SK-N-SH (cell line): ENCODE results near the gene HOXB6. TPM values are rescaled to one million over a fixed set of nuclear protein-coding genes. Genes with fewer than 3 reads are reported as not detected.

Experiments
- CTCF ChIA-PET: fragments of 300-600, 350-600 bp; formaldehyde crosslinking; extraction: SDS; loops from one replicate; lab custom pipeline; 2021; lab: Yijun Ruan, JAX
- POLR2A ChIA-PET: fragments of 350-600 bp; sonication (Branson Sonifier 250); formaldehyde crosslinking; extraction: SDS; loops from one replicate; lab custom pipeline; 2020; ENCODE audit warnings: antibody characterized with exemption, inconsistent platforms; lab: Yijun Ruan, JAX
- DNase-seq: peaks from one replicate; pipeline ENCODE4 v3.0.0; 2012
- H2AFZ ChIP-seq: fragments of 200-600 bp; sonication (generic); 2 replicates; pipeline ENCODE4 v1.8.1; 2016; ENCODE audit warnings: antibody characterized with exemption, mild to moderate bottlenecking, low read depth
- H3F3A ChIP-seq: fragments of 200-600 bp; sonication (generic); replicated peaks from 2 replicates; pipeline ENCODE3; 2016; ENCODE audit warnings: antibody characterized with exemption, mild to moderate bottlenecking; ENCODE audit not compliant: insufficient read depth
- H3K27ac ChIP-seq, 2 experiments: fragments of 200-500 bp in 1 of 2; fragments of 200-600 bp in 1 of 2; sonication (Bioruptor generic) in 1 of 2; sonication (generic), shearing (Covaris generic) in 1 of 2; 2 replicates each; pipeline versions ENCODE4 v1.5.1 to v1.6.1; 2014 to 2016; ENCODE audit warnings: low read depth in 2 of 2, inconsistent platforms in 1 of 2, low read length in 1 of 2, mild to moderate bottlenecking in 1 of 2, mixed read lengths in 1 of 2
- H3K27me3 ChIP-seq: fragments of 200-600 bp; sonication (generic), shearing (Covaris generic); 2 replicates; pipeline ENCODE4 v1.6.1; 2016; ENCODE audit warnings: mixed run types; ENCODE audit not compliant: insufficient read depth
- H3K36me3 ChIP-seq, 2 experiments: fragments of 200-500 bp in 1 of 2; fragments of 200-600 bp in 1 of 2; sonication (Bioruptor generic) in 1 of 2; sonication (generic) in 1 of 2; replicated peaks in 1 of 2; 2 replicates each; pipeline versions ENCODE3 to v1.5.1; 2014 to 2016; ENCODE audit warnings: low read length in 1 of 2, mild to moderate bottlenecking in 1 of 2; ENCODE audit not compliant: insufficient read depth in 2 of 2, control insufficient read depth in 1 of 2
- H3K4me1 ChIP-seq, 2 experiments: fragments of 200-500 bp in 1 of 2; fragments of 200-600 bp in 1 of 2; sonication (Bioruptor generic) in 1 of 2; sonication (generic), shearing (Covaris generic) in 1 of 2; 2 replicates each; pipeline versions ENCODE4 v1.5.1 to v1.6.1; 2014 to 2016; ENCODE audit warnings: low read depth in 1 of 2, low read length in 1 of 2, mixed run types in 1 of 2; ENCODE audit not compliant: insufficient read depth in 2 of 2, control insufficient read depth in 1 of 2
- H3K4me2 ChIP-seq: fragments of 200-600 bp; sonication (generic), shearing (Covaris generic); 2 replicates; pipeline ENCODE4 v1.6.1; 2017; ENCODE audit warnings: mixed run types
- H3K4me3 ChIP-seq, 2 experiments: fragments of 200-500 bp in 1 of 2; fragments of 200-600 bp in 1 of 2; sonication (Bioruptor generic) in 1 of 2; sonication (generic), shearing (Covaris generic) in 1 of 2; 2 replicates each; pipeline versions ENCODE4 v1.5.1 to v1.8.1; 2014 to 2016; ENCODE audit warnings: low read depth in 2 of 2, inconsistent platforms in 1 of 2, low read length in 1 of 2, mild to moderate bottlenecking in 1 of 2, mixed read lengths in 1 of 2, moderate library complexity in 1 of 2
- H3K79me2 ChIP-seq: fragments of 200-600 bp; sonication (generic); 2 replicates; pipeline ENCODE4 v1.8.1; 2017; ENCODE audit warnings: mild to moderate bottlenecking; ENCODE audit not compliant: insufficient read depth
- H3K9ac ChIP-seq: fragments of 200-600 bp; sonication (generic); 2 replicates; pipeline ENCODE4 v1.6.1; 2017; ENCODE audit warnings: mixed run types
- H3K9me2 ChIP-seq: fragments of 200-600 bp; sonication (generic); 2 replicates; pipeline ENCODE4 v1.6.1; 2017; ENCODE audit warnings: mixed run types
- H3K9me3 ChIP-seq: fragments of 200-600 bp; sonication (generic); 2 replicates; pipeline ENCODE4 v1.6.1; 2017; ENCODE audit warnings: mixed run types, mild to moderate bottlenecking, moderate library complexity
- H4K20me1 ChIP-seq: fragments of 200-600 bp; sonication (generic); 2 replicates; pipeline ENCODE4 v1.6.1; 2017; ENCODE audit warnings: mild to moderate bottlenecking, mixed run types; ENCODE audit not compliant: insufficient read depth
- CHD2 ChIP-seq: fragments of 150-350 bp; IDR thresholded peaks from 2 replicates; pipeline ENCODE4 v1.6.1; 2018; ENCODE audit warnings: low read length; ENCODE audit not compliant: partially characterized antibody
- ELF1 ChIP-seq: IDR thresholded peaks from 2 replicates; pipeline ENCODE4 v1.4.0; 2012
- EP300 ChIP-seq, 2 experiments: IDR thresholded peaks; 2 replicates each; pipeline versions ENCODE4 v1.4.0 to v1.6.1; 2012; ENCODE audit warnings: borderline replicate concordance in 1 of 2, low read depth in 1 of 2, low read length in 1 of 2
- FOXM1 ChIP-seq: IDR thresholded peaks from 2 replicates; pipeline ENCODE4 v1.4.0; 2012; ENCODE audit warnings: low read depth, mild to moderate bottlenecking
- GABPA ChIP-seq: IDR thresholded peaks from 2 replicates; pipeline ENCODE4 v1.4.0; 2012; ENCODE audit warnings: low read depth, mild to moderate bottlenecking
- JUND ChIP-seq: IDR thresholded peaks from 2 replicates; pipeline ENCODE4 v1.4.0; 2012
- MXI1 ChIP-seq: IDR thresholded peaks from 2 replicates; pipeline ENCODE4 v1.6.1; 2012; ENCODE audit warnings: mild to moderate bottlenecking, low read depth, low read length, improper control_type of control experiment
- NFIC ChIP-seq: IDR thresholded peaks from 2 replicates; pipeline ENCODE4 v1.4.0; 2012; ENCODE audit warnings: borderline replicate concordance
- NRF1 ChIP-seq: IDR thresholded peaks from 2 replicates; pipeline ENCODE4 v1.6.1; 2012; ENCODE audit warnings: low read depth, mild to moderate bottlenecking, low read length
- POLR2AphosphoS5 ChIP-seq: IDR thresholded peaks from 2 replicates; pipeline ENCODE4 v1.6.1; 2012; ENCODE audit warnings: low read depth, low read length
- RAD21 ChIP-seq: IDR thresholded peaks from 2 replicates; pipeline ENCODE4 v1.6.1; 2012; ENCODE audit warnings: mild to moderate bottlenecking, low read length
- RFX5 ChIP-seq: IDR thresholded peaks from 2 replicates; pipeline ENCODE4 v1.6.1; 2012; ENCODE audit warnings: mild to moderate bottlenecking, improper control_type of control experiment, low read length
- TAF1 ChIP-seq: IDR thresholded peaks from 2 replicates; pipeline ENCODE4 v1.6.1; 2012; ENCODE audit warnings: low read depth, mild to moderate bottlenecking, low read length, moderate library complexity, borderline replicate concordance
- TEAD4 ChIP-seq: IDR thresholded peaks from 2 replicates; pipeline ENCODE4 v1.4.0; 2012; ENCODE audit warnings: mild to moderate bottlenecking, borderline replicate concordance; ENCODE audit not compliant: insufficient read depth
- polyA plus RNA-seq, 3 experiments: library from polyadenylated mRNA; depleted of rRNA; stranded (reverse); fragments of >200 nt; gene quantifications; 2 replicates each; pipeline ENCODE4 v1.2.3, GENCODE V29; 2012
- TF ChIP-seq, protein P1 (sequence below): IDR thresholded peaks from 2 replicates; pipeline ENCODE4 v1.4.0; 2012; ENCODE audit warnings: low read depth, borderline replicate concordance
- TF ChIP-seq, protein P2 (sequence below): IDR thresholded peaks from 2 replicates; pipeline ENCODE4 v1.4.0; 2012; ENCODE audit warnings: low read depth
- TF ChIP-seq, protein P3 (sequence below): IDR thresholded peaks from 2 replicates; pipeline ENCODE4; 2012
- TF ChIP-seq, protein P4 (sequence below): IDR thresholded peaks from 2 replicates; pipeline ENCODE4 v1.4.0; 2012; ENCODE audit warnings: low read depth, borderline replicate concordance
- TF ChIP-seq, protein P5 (sequence below): fragments of 150-350 bp; IDR thresholded peaks from 2 replicates; pipeline ENCODE4 v1.6.1; 2016; ENCODE audit warnings: mild to moderate bottlenecking, low read depth, low read length

The HOXB6 gene
- polyA plus RNA-seq, 1 of the 3 experiments (the other 2 are of a cell fraction) = not detected

DNA sequence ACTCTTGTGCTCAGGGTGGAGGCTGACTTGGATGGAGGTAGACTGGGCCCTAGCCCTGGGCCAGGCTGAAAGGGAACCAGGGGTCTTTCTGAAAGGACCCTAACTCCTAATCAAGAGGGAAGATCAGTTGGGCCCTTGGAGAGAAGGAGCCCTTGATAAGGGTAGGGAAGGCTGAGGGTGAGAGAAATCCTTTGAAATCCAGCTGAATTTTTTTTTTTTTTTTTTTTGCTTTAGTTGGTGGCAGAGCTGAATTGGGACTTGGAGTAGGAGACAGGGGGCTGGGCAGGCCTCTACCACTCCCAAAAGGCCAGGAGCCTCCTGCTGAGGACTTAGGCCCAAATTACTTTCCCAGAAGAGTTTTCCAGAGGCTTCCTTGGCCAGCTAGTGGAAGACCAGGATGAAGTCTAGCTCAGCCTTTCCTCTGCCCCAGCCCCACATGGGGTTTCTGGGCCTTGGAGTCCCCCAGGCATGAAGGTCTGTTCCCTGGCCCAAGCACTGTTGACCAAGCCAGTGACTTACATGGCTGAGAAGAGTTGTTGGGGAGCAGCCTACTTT lies 14.1 kb downstream of the HOXB6 start:
- POLR2A ChIA-PET = no interaction called here
- no peaks in the 10 kb centered on the region for H3K36me3 ChIP-seq
- H3K79me2 ChIP-seq = no peaks in the 10 kb centered on the region
- peaks cover 1 to 4% of the 10 kb centered on the region in 2 experiments; a peak in 1 of 4 replicates for H3K4me1 ChIP-seq
- H3F3A ChIP-seq = peaks cover 4% of the 10 kb centered on the region
- CTCF ChIA-PET = interaction anchor here (0.6 to 1.3 kb wide), 3 partner anchors 22 to 288 kb away, joined by 3 to 4 read pairs (median 3); no protein-coding TSS in a partner anchor
- H3K9me3 ChIP-seq = no peaks in the 10 kb centered on the region
- H3K27ac ChIP-seq = no peak overlapping the region
- H3K9me2 ChIP-seq = no peaks in the 10 kb centered on the region
- TF ChIP-seq POLR2AphosphoS5 = no peak
- no peak for TF ChIP-seq MXI1
- TF ChIP-seq NFIC = no peak
- TF ChIP-seq RAD21 = no peak
- no peak for TF ChIP-seq NRF1
- TF ChIP-seq CHD2 = no peak
- no peak for TF ChIP-seq GABPA
- no peak for TF ChIP-seq EP300 (IDR thresholded peaks at IDR 0.05; ENCODE audit: borderline replicate concordance in 1 of 2, low read depth in 1 of 2, low read length in 1 of 2)
- TF ChIP-seq JUND = no peak
- TF ChIP-seq TEAD4 = no peak
- TF ChIP-seq TAF1 = no peak
- TF ChIP-seq, protein P1, sequence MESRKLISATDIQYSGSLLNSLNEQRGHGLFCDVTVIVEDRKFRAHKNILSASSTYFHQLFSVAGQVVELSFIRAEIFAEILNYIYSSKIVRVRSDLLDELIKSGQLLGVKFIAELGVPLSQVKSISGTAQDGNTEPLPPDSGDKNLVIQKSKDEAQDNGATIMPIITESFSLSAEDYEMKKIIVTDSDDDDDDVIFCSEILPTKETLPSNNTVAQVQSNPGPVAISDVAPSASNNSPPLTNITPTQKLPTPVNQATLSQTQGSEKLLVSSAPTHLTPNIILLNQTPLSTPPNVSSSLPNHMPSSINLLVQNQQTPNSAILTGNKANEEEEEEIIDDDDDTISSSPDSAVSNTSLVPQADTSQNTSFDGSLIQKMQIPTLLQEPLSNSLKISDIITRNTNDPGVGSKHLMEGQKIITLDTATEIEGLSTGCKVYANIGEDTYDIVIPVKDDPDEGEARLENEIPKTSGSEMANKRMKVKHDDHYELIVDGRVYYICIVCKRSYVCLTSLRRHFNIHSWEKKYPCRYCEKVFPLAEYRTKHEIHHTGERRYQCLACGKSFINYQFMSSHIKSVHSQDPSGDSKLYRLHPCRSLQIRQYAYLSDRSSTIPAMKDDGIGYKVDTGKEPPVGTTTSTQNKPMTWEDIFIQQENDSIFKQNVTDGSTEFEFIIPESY = no peak
- no peak for TF ChIP-seq FOXM1
- TF ChIP-seq RFX5 = no peak
- TF ChIP-seq, protein P2, sequence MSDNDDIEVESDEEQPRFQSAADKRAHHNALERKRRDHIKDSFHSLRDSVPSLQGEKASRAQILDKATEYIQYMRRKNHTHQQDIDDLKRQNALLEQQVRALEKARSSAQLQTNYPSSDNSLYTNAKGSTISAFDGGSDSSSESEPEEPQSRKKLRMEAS = no peak
- TF ChIP-seq, protein P3, sequence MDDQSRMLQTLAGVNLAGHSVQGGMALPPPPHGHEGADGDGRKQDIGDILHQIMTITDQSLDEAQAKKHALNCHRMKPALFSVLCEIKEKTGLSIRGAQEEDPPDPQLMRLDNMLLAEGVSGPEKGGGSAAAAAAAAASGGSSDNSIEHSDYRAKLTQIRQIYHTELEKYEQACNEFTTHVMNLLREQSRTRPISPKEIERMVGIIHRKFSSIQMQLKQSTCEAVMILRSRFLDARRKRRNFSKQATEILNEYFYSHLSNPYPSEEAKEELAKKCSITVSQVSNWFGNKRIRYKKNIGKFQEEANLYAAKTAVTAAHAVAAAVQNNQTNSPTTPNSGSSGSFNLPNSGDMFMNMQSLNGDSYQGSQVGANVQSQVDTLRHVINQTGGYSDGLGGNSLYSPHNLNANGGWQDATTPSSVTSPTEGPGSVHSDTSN = no peak
- TF ChIP-seq, protein P4, sequence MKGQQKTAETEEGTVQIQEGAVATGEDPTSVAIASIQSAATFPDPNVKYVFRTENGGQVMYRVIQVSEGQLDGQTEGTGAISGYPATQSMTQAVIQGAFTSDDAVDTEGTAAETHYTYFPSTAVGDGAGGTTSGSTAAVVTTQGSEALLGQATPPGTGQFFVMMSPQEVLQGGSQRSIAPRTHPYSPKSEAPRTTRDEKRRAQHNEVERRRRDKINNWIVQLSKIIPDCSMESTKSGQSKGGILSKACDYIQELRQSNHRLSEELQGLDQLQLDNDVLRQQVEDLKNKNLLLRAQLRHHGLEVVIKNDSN = no peak
- TF ChIP-seq, protein P5, sequence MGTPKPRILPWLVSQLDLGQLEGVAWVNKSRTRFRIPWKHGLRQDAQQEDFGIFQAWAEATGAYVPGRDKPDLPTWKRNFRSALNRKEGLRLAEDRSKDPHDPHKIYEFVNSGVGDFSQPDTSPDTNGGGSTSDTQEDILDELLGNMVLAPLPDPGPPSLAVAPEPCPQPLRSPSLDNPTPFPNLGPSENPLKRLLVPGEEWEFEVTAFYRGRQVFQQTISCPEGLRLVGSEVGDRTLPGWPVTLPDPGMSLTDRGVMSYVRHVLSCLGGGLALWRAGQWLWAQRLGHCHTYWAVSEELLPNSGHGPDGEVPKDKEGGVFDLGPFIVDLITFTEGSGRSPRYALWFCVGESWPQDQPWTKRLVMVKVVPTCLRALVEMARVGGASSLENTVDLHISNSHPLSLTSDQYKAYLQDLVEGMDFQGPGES = no peak
- TF ChIP-seq ELF1 = no peak
- H3K4me2 ChIP-seq = no peak overlapping the region
- no peaks in the 10 kb centered on the region for H4K20me1 ChIP-seq
- H3K9ac ChIP-seq = no peak overlapping the region
- H2AFZ ChIP-seq = no peak overlapping the region
- H3K4me3 ChIP-seq = no peak overlapping the region
- peaks cover 98% of the 10 kb centered on the region for H3K27me3 ChIP-seq
- no peak for DNase-seq
